Kidney (tissue), 14 donors: Measurements from ENCODE around the gene NFYA. TPM values are rescaled to one million over a fixed set of nuclear protein-coding genes. Genes with fewer than 3 reads are reported as not detected.

Experiments used
- DNase-seq, 5 donors: peaks; one replicate each; pipeline ENCODE4 v3.0.0-alpha.2; 2013 to 2020
- FAIRE-seq: peaks from 2 replicates; lab custom pipeline; 2012; peaks lifted over from hg19 to GRCh38; lab: Jason Lieb, UNC
- H3K27ac ChIP-seq, 2 donors: one replicate each; pipeline ENCODE4 v1.7.0; 2013; ENCODE audit warnings: low read depth in 2 of 2, low read length in 2 of 2, inconsistent platforms in 1 of 2
- H3K27me3 ChIP-seq: one replicate; pipeline ENCODE4 v1.7.1; 2013; ENCODE audit warnings: low read length, inconsistent platforms; ENCODE audit not compliant: control insufficient read depth, insufficient read depth
- H3K36me3 ChIP-seq, 3 donors: one replicate each; pipeline versions ENCODE4 v1.7.0 to v1.7.1; 2013; ENCODE audit warnings: low read length in 3 of 3, control low read depth in 1 of 3, inconsistent platforms in 1 of 3; ENCODE audit not compliant: insufficient read depth in 3 of 3, control insufficient read depth in 2 of 3
- H3K4me1 ChIP-seq, 3 donors: one replicate each; pipeline versions ENCODE4 v1.7.0 to v1.7.1; 2013; ENCODE audit warnings: low read length in 3 of 3, inconsistent platforms in 1 of 3, low read depth in 1 of 3; ENCODE audit not compliant: control insufficient read depth in 2 of 3, insufficient read depth in 2 of 3
- H3K4me3 ChIP-seq, 3 donors: one replicate each; pipeline versions ENCODE4 v1.7.0 to v1.8.1; 2013; ENCODE audit warnings: low read length in 3 of 3, control low read depth in 1 of 3, inconsistent platforms in 1 of 3
- H3K9ac ChIP-seq, 3 donors: one replicate each; pipeline versions ENCODE4 v1.7.0 to v1.7.1; 2013; ENCODE audit warnings: low read length in 3 of 3, control low read depth in 1 of 3, inconsistent platforms in 1 of 3
- H3K9me3 ChIP-seq, 3 donors: one replicate each; pipeline versions ENCODE4 v1.7.0 to v1.7.1; 2013; ENCODE audit warnings: low read length in 3 of 3, control low read depth in 1 of 3, inconsistent platforms in 1 of 3; ENCODE audit not compliant: control insufficient read depth in 2 of 3, insufficient read depth in 1 of 3
- CTCF ChIP-seq: IDR thresholded peaks from 3 replicates; pipeline ENCODE4 v1.5.1; 2012; ENCODE audit warnings: mild to moderate bottlenecking, moderate library complexity, borderline replicate concordance; ENCODE audit not compliant: insufficient read depth; ENCODE audit errors: extremely low read depth
- intact Hi-C: fragments of 100-400 bp; cut with DNase I; formaldehyde crosslinking; loops from one replicate; pipeline ENCODE4 v1.11.1; 2022
- polyA plus RNA-seq: library from polyadenylated mRNA; stranded (reverse); fragments of 350-450 nt; fragmentation: Illumina TruSeq; extraction: RNeasy Lipid Tissue Mini Kit (QIAGEN cat#74804); gene quantifications from one replicate; pipeline ENCODE4 v1.2.3, GENCODE V29; 2014; ENCODE audit warnings: low read depth, low replicate concordance; ENCODE audit not compliant: insufficient read depth
- total RNA-seq: library from RNA; stranded (reverse); fragmentation: NEBNext Ultra II Directional; extraction: Animal tissue kit (Norgen Biotek cat#: 25700); gene quantifications from one replicate; pipeline ENCODE4 v1.2.1, GENCODE V29; 2021
- donor health status: control.
- donor health status: control.
- donor health status: control.
- donor health status: control.
- donor health status: control.
- donor health status: DM: yes; HTN: yes; CAD: no.
- donor health status: Normal renal cell carcinoma (clear cell type).

The NFYA gene
- total and polyA plus RNA-seq, 2 donors from 2014 or later, result 6.4 to 22.5 TPM

GRCh38 chr6:41064841-41065240, 7.9 kb upstream of the NFYA start:
- no peak for DNase-seq
- no peaks in the 10 kb centered on the region for H3K27me3 ChIP-seq

GRCh38 chr6:41065550-41066026, 7.2 kb upstream of the NFYA start:
- intact Hi-C loops, result no loop called here
- TF ChIP-seq CTCF, result no peak
- DNase-seq (no peak), FAIRE-seq (no peak)
- Histone ChIP-seq H3K9ac (no peak overlapping the region), H3K4me3 (no peak overlapping the region), H3K4me1 (peaks cover 0 to 19% (median 11%) of the 10 kb centered on the region in 3 donors), H3K27me3 (no peaks in the 10 kb centered on the region), H3K27ac (peak overlapping the region in 1 of 2 donors; percentile 76), H3K36me3 (peaks cover 5 to 13% (median 5%) of the 10 kb centered on the region in 3 donors), H3K9me3 (no peaks in the 10 kb centered on the region)

More at GRCh38 chr6:41064841-41065240, 7.9 kb upstream of the NFYA start:
- peak; percentile 13 for FAIRE-seq
- Histone ChIP-seq H3K9me3 (no peaks in the 10 kb centered on the region), H3K4me1 (peaks cover 0 to 16% (median 11%) of the 10 kb centered on the region in 3 donors), H3K4me3 (no peak overlapping the region), H3K36me3 (peaks cover 3 to 13% (median 5%) of the 10 kb centered on the region in 3 donors), H3K9ac (peak overlapping the region in 1 of 3 donors; percentile 20), H3K27ac (peak overlapping the region; percentile 36 to 76)
- intact Hi-C loops, result no loop called here
- TF ChIP-seq CTCF, result no peak

- no peak overlapping the region for H3K27ac ChIP-seq
- H3K4me3 ChIP-seq, result no peak overlapping the region
- H3K9me3 ChIP-seq, result no peaks in the 10 kb centered on the region
- H3K27me3 ChIP-seq, result no peaks in the 10 kb centered on the region
- no peak overlapping the region for H3K9ac ChIP-seq
- DNase-seq, result peak in 4 of 5 donors; percentile 69 to 89 (median 81)
- peaks cover 5 to 21% (median 7%) of the 10 kb centered on the region in 3 donors for H3K4me1 ChIP-seq
- FAIRE-seq, result peak; percentile 84
- intact Hi-C loops, result no loop called here
- peaks cover 5 to 13% (median 5%) of the 10 kb centered on the region in 3 donors for H3K36me3 ChIP-seq
- peak; percentile 79 for TF ChIP-seq CTCF
These were observed 5.9 kb upstream of the NFYA start for GRCh38 chr6:41066867-41067304.
